Body of pancreas (tissue), 4 donors: ENCODE results near the gene ZSCAN2.
"Not testable (repeated sequence)": the region's sequence is repeated elsewhere in the genome, so short reads cannot be mapped to it uniquely, and the experiment has no call there.

Source experiments
- POLR2A ChIP-seq, 3 donors: fragments of 450-650 bp; IDR thresholded peaks; one replicate each; pipeline ENCODE4 v1.6.1; 2016; ENCODE audit warnings: antibody characterized with exemption in 3 of 3, mild to moderate bottlenecking in 2 of 3
- TF ChIP-seq, protein P1 (sequence below), 7 experiments: fragments of 450-650 bp in 4 of 7; fragments of 200-600 bp in 3 of 7; sonication (generic) in 3 of 7; IDR thresholded peaks; one replicate each; pipeline ENCODE4 v1.5.1; 2016 to 2019; ENCODE audit warnings: antibody characterized with exemption in 7 of 7

DNA sequence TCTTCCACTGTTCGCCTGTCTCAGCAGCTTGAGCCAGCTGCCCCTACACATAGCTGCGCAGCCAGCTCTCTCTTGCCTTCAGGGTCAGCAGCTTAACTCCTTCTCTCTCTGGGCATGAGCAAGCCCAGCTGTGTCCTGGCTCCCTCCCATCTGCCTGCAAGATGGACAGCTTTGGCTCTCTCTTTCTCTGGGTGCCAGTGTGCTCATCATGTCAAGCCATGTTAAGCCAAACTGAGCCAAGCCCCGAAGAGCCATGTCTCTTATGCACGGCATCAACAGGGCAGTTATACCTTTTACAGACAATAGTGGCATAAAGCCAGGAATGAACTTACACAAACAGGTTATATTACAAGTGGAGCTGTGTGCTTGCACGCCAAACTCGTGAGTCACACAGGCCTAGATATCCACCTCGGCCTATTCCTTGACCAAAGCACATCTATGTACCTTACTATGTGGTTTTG, 21.5 kb upstream of the ZSCAN2 start:
- TF ChIP-seq, protein P1, sequence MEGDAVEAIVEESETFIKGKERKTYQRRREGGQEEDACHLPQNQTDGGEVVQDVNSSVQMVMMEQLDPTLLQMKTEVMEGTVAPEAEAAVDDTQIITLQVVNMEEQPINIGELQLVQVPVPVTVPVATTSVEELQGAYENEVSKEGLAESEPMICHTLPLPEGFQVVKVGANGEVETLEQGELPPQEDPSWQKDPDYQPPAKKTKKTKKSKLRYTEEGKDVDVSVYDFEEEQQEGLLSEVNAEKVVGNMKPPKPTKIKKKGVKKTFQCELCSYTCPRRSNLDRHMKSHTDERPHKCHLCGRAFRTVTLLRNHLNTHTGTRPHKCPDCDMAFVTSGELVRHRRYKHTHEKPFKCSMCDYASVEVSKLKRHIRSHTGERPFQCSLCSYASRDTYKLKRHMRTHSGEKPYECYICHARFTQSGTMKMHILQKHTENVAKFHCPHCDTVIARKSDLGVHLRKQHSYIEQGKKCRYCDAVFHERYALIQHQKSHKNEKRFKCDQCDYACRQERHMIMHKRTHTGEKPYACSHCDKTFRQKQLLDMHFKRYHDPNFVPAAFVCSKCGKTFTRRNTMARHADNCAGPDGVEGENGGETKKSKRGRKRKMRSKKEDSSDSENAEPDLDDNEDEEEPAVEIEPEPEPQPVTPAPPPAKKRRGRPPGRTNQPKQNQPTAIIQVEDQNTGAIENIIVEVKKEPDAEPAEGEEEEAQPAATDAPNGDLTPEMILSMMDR (IDR thresholded peaks at IDR 0.05), result not testable (repeated sequence)
- TF ChIP-seq POLR2A (IDR thresholded peaks at IDR 0.05), result not testable (repeated sequence)
